Stomach smooth muscle (tissue), 2 donors: Measurements from ENCODE around the gene CFDP1.

Experiments
- H3K27ac ChIP-seq: one replicate; pipeline ENCODE4 v1.7.0; 2013; ENCODE audit warnings: mild to moderate bottlenecking, low read length, inconsistent platforms
- H3K27me3 ChIP-seq, 2 donors: one replicate each; pipeline ENCODE4 v1.7.0; 2013; ENCODE audit warnings: low read length in 2 of 2; ENCODE audit not compliant: insufficient read depth in 2 of 2, control insufficient read depth in 1 of 2
- H3K36me3 ChIP-seq, 2 donors: one replicate each; pipeline ENCODE4 v1.7.0; 2013; ENCODE audit warnings: low read length in 2 of 2; ENCODE audit not compliant: control insufficient read depth in 2 of 2, insufficient read depth in 2 of 2
- H3K4me1 ChIP-seq: one replicate; pipeline ENCODE4 v1.7.0; 2013; ENCODE audit warnings: low read length; ENCODE audit not compliant: control insufficient read depth, insufficient read depth
- H3K4me3 ChIP-seq, 2 donors: one replicate each; pipeline ENCODE4 v1.7.0; 2013; ENCODE audit warnings: low read length in 2 of 2
- H3K9ac ChIP-seq, 2 donors: one replicate each; pipeline ENCODE4 v1.7.0; 2013; ENCODE audit warnings: low read length in 2 of 2, mild to moderate bottlenecking in 1 of 2
- H3K9me3 ChIP-seq, 2 donors: one replicate each; pipeline ENCODE4 v1.7.0; 2013; ENCODE audit warnings: low read length in 2 of 2; ENCODE audit not compliant: control insufficient read depth in 2 of 2
- donor health status: healthy.
- donor health status: Pancreatic carcinoma.

CFDP1 gene

DNA sequence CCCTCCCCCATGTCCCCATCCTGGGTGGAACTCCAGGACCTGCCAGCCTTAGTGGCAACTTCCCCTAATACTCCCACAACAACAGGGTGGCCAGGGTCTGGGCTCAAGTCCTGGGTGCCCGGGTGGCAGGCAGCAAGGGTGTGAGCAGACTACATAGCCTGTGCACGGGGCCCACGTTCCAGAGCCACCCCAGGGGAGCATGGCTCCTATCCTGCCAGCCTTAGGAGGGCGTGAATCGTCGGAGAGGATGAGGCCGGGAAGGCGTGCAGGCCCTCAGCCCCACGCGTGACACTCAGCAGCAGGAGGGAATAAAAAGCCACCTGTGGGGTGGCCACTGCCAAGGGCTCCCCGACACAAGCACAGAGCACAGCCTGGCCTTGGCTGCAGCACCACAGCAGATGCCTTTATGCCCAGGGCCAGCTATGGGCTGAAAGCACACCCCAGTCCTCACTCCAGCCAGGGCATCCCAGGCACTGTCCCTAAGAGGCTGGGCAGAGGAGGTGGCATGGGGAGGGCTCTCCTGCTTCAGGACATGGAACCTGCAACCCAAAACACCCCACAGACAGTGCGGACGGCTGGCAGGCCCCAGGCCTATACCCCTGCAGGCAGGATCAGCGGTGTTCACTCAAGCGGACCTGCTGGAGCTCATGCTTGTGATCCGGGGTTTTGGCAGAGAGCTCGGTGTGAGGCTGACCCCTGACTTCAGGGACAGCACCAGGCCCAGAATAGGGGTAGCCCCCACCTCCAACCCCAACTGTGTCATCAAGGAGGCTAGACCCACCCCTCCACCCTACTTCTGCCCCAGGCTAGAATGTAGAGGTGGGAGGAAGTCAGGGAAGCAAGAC lies 184.5 kb downstream of the CFDP1 start:
- no peaks in the 10 kb centered on the region for H3K27me3 ChIP-seq
- peak overlapping the region in 1 of 2 donors; percentile 22 for H3K4me3 ChIP-seq
- H3K4me1 ChIP-seq: peaks cover 91% of the 10 kb centered on the region
- peak overlapping the region in 1 of 2 donors; percentile 39 for H3K9ac ChIP-seq
- H3K9me3 ChIP-seq: no peaks in the 10 kb centered on the region
- peak overlapping the region; percentile 95 for H3K27ac ChIP-seq
- H3K36me3 ChIP-seq: no peaks in the 10 kb centered on the region

GRCh38 chr16:75248142-75248535 lies 185.2 kb downstream of the CFDP1 start:
- H3K4me1 ChIP-seq: peaks cover 90% of the 10 kb centered on the region
- H3K36me3 ChIP-seq: no peaks in the 10 kb centered on the region
- H3K4me3 ChIP-seq: no peak overlapping the region
- H3K27ac ChIP-seq: peak overlapping the region; percentile 95
- H3K9ac ChIP-seq: peak overlapping the region; percentile 29 to 39
- H3K27me3 ChIP-seq: no peaks in the 10 kb centered on the region
- H3K9me3 ChIP-seq: no peaks in the 10 kb centered on the region

- Histone ChIP-seq H3K9ac (peak overlapping the region in 1 of 2 donors; percentile 21), H3K4me3 (no peak overlapping the region), H3K36me3 (peaks cover under 1 to 2% of the 10 kb centered on the region in 2 donors), H3K27ac (peak overlapping the region; percentile 95), H3K9me3 (no peaks in the 10 kb centered on the region), H3K4me1 (peaks cover 84% of the 10 kb centered on the region), H3K27me3 (no peaks in the 10 kb centered on the region)
Observed at GRCh38 chr16:75247249-75247648, 186.1 kb downstream of the CFDP1 start.

- peaks cover 78% of the 10 kb centered on the region for H3K4me1 ChIP-seq
Observed at GRCh38 chr16:75246504-75247205, 186.6 kb downstream of the CFDP1 start.

DNA sequence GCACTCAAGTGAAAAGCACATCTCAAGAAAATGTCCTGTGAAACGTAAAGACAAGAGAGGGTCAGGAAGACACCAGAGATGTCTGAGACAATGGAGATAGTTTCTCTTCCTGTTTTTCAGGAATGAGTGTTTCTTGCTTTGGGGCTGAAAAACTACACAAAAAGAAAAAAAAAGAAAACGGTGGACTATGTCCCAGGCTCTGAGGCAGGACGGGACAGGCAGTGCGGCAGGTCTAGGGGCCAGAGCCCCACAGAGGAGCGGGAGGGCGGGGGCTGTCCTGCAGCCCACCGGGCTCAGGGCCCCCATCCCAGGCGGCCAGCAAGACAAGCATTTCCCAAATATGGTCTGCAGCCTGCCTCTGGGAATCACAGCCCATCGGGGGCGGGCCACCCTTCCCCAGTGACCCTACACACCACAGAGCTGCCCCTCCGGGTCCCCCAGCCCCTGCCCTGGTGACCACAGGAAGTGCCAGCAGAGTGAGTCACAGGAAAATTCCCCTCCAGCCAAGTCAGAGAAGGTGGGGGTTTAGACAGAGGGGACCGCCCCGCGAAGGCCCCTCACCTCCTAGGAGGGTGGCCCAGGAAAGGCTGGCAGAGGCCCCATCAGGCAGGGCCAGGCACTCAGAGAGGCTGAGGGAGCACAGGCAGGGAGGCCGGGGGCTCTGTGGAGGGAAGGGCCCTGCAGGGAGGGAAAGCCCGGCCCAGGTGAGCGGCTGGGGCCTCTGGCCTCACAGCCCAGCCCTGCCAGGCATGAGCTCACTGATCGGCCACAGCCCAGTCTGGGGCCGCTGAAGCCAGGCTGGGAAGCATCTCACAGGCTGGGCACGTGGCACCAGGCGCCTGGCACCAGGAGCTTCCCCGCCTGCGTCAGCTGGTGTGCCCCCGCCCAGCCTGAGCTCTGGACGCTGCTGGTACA lies 188.2 kb downstream of the CFDP1 start:
- peak overlapping the region; percentile 95 for H3K27ac ChIP-seq
- peak overlapping the region in 1 of 2 donors; percentile 44 for H3K4me3 ChIP-seq
- H3K9ac ChIP-seq: peak overlapping the region; percentile 53 to 66
- H3K9me3 ChIP-seq: no peaks in the 10 kb centered on the region
- peaks cover 80% of the 10 kb centered on the region for H3K4me1 ChIP-seq
- no peaks in the 10 kb centered on the region for H3K27me3 ChIP-seq
- H3K36me3 ChIP-seq: peaks cover 11 to 15% of the 10 kb centered on the region in 2 donors

More at GRCh38 chr16:75246504-75247205, 186.6 kb downstream of the CFDP1 start:
- H3K9me3 ChIP-seq: no peaks in the 10 kb centered on the region
- no peak overlapping the region for H3K4me3 ChIP-seq
- peak overlapping the region in 1 of 2 donors; percentile 53 for H3K9ac ChIP-seq
- H3K27ac ChIP-seq: peak overlapping the region; percentile 95
- H3K27me3 ChIP-seq: no peaks in the 10 kb centered on the region
- H3K36me3 ChIP-seq: peaks cover 4 to 6% of the 10 kb centered on the region in 2 donors

- peaks cover 11 to 15% of the 10 kb centered on the region in 2 donors for H3K36me3 ChIP-seq
- peak overlapping the region; percentile 53 to 66 for H3K9ac ChIP-seq
- H3K27me3 ChIP-seq: no peaks in the 10 kb centered on the region
- peak overlapping the region in 1 of 2 donors; percentile 44 for H3K4me3 ChIP-seq
- H3K27ac ChIP-seq: peak overlapping the region; percentile 95
- no peaks in the 10 kb centered on the region for H3K9me3 ChIP-seq
- peaks cover 80% of the 10 kb centered on the region for H3K4me1 ChIP-seq
Observed at GRCh38 chr16:75244225-75244809, 189.0 kb downstream of the CFDP1 start.
